ENCODE measurements around the gene NRXN3. TPM values are rescaled to one million over a fixed set of nuclear protein-coding genes. Genes with fewer than 3 reads are reported as not detected.
A peak's percentile ranks its signal among the peaks of the same experiment; 100 is the strongest.

NRXN3 gene
- total RNA-seq, 1 experiment from 2014 or later: not detected

- Mint-ChIP-seq H3K27me3 (ENCODE audit: unreplicated experiment) (peaks cover 58% of the 10 kb centered on the region), H3K4me3 (ENCODE audit: low read depth, unreplicated experiment) (no peak overlapping the region), H3K9me3 (ENCODE audit: low read depth, unreplicated experiment) (no peaks in the 10 kb centered on the region), H3K4me1 (ENCODE audit: low read depth, unreplicated experiment) (no peaks in the 10 kb centered on the region), H3K27ac (ENCODE audit: unreplicated experiment) (no peak overlapping the region), H3K36me3 (ENCODE audit: insufficient read depth, unreplicated experiment) (no peaks in the 10 kb centered on the region)
- DNase-seq: no peak
- no peak for TF ChIP-seq CTCF (IDR thresholded peaks at IDR 0.05; ENCODE audit: unreplicated experiment)
- intact Hi-C loops (cut with micrococcal nuclease; ENCODE audit: unreplicated experiment): no loop called here
- no TSS peak for BruUV-seq (replicated peaks)
- CTCF ChIA-PET: no interaction called here
Measured at GRCh38 chr14:78156196-78156595, 14.0 kb upstream of the NRXN3 start.

- intact Hi-C loops (cut with micrococcal nuclease; ENCODE audit: unreplicated experiment): no loop called here
- Mint-ChIP-seq H3K27ac (ENCODE audit: unreplicated experiment) (no peak overlapping the region), H3K9me3 (ENCODE audit: low read depth, unreplicated experiment) (no peaks in the 10 kb centered on the region), H3K27me3 (ENCODE audit: unreplicated experiment) (peaks cover 71% of the 10 kb centered on the region), H3K36me3 (ENCODE audit: insufficient read depth, unreplicated experiment) (no peaks in the 10 kb centered on the region), H3K4me3 (ENCODE audit: low read depth, unreplicated experiment) (no peak overlapping the region), H3K4me1 (ENCODE audit: low read depth, unreplicated experiment) (peaks cover 11% of the 10 kb centered on the region)
- BruUV-seq (replicated peaks): no TSS peak
- peak; percentile 51 for DNase-seq
- CTCF ChIA-PET: no interaction called here
- no peak for TF ChIP-seq CTCF (IDR thresholded peaks at IDR 0.05; ENCODE audit: unreplicated experiment)
Measured at GRCh38 chr14:78157494-78158437, 12.4 kb upstream of the NRXN3 start.

- H3K36me3 Mint-ChIP-seq (ENCODE audit: insufficient read depth, unreplicated experiment): no peaks in the 10 kb centered on the region
Measured at GRCh38 chr14:78162202-78162601, 8.0 kb upstream of the NRXN3 start.

More at GRCh38 chr14:78162202-78162601, 8.0 kb upstream of the NRXN3 start:
- no TSS peak for BruUV-seq (replicated peaks)
- intact Hi-C loops (cut with micrococcal nuclease; ENCODE audit: unreplicated experiment): loop anchor here (5.0 to 10.0 kb wide), 2 partner anchors 405 to 533 kb away; no protein-coding TSS in a partner anchor
- H3K9me3 Mint-ChIP-seq (ENCODE audit: low read depth, unreplicated experiment): no peaks in the 10 kb centered on the region
- H3K27me3 Mint-ChIP-seq (ENCODE audit: unreplicated experiment): peaks cover 87% of the 10 kb centered on the region
- CTCF ChIA-PET: no interaction called here
- TF ChIP-seq CTCF (IDR thresholded peaks at IDR 0.05; ENCODE audit: unreplicated experiment): no peak
- no peak overlapping the region for H3K27ac Mint-ChIP-seq (ENCODE audit: unreplicated experiment)
- DNase-seq: no peak
- H3K4me3 Mint-ChIP-seq (ENCODE audit: low read depth, unreplicated experiment): no peak overlapping the region
- peaks cover 11% of the 10 kb centered on the region for H3K4me1 Mint-ChIP-seq (ENCODE audit: low read depth, unreplicated experiment)
